Adrenal gland (tissue), 5 donors: ENCODE data around the gene ACER1.
"Not testable (repeated sequence)": the region's sequence is repeated elsewhere in the genome, so short reads cannot be mapped to it uniquely, and the experiment has no call there.

Experiments used
- POLR2A ChIP-seq, 2 donors: fragments of 450-650 bp; IDR thresholded peaks; one replicate each; pipeline ENCODE4 v1.6.1; 2017; ENCODE audit warnings: antibody characterized with exemption in 2 of 2, mild to moderate bottlenecking in 2 of 2, moderate library complexity in 1 of 2
- TF ChIP-seq, protein P1 (sequence below), 6 experiments: fragments of 450-650 bp in 4 of 6; fragments of 200-600 bp in 2 of 6; sonication (generic) in 1 of 6; IDR thresholded peaks; 1 replicate in 5 of 6; 2 replicates in 1 of 6; pipeline versions ENCODE4 v1.5.1 to v1.8.0; 2016 to 2021; ENCODE audit warnings: antibody characterized with exemption in 6 of 6, mild to moderate bottlenecking in 2 of 6, moderate library complexity in 1 of 6
- donor health status: DM: no; HTN: no; CAD: no.

DNA sequence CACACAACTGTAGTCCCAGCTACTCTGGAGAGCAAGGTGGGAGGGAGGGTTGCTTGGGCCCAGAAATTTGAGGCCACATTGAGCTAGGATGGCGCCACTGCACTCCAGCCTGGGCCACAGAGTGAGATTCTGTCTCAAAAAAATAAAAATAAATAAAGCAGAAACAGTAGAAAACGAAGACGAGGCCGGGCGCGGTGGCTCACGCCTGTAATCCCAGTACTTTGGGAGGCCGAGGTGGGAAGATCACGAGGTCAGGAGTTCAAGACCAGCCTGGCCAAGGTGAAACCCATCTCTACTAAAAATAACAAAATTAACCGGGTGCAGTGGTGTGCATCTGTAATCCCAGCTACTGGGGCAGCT lies 27.4 kb upstream of the ACER1 start:
- TF ChIP-seq, protein P1, sequence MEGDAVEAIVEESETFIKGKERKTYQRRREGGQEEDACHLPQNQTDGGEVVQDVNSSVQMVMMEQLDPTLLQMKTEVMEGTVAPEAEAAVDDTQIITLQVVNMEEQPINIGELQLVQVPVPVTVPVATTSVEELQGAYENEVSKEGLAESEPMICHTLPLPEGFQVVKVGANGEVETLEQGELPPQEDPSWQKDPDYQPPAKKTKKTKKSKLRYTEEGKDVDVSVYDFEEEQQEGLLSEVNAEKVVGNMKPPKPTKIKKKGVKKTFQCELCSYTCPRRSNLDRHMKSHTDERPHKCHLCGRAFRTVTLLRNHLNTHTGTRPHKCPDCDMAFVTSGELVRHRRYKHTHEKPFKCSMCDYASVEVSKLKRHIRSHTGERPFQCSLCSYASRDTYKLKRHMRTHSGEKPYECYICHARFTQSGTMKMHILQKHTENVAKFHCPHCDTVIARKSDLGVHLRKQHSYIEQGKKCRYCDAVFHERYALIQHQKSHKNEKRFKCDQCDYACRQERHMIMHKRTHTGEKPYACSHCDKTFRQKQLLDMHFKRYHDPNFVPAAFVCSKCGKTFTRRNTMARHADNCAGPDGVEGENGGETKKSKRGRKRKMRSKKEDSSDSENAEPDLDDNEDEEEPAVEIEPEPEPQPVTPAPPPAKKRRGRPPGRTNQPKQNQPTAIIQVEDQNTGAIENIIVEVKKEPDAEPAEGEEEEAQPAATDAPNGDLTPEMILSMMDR (IDR thresholded peaks at IDR 0.05) = not testable (repeated sequence)
- TF ChIP-seq POLR2A (IDR thresholded peaks at IDR 0.05) = not testable (repeated sequence)
